Skin epidermis (tissue), 12 donors: ENCODE measurements around the gene SLC51B.

Source experiments
- H3K27ac ChIP-seq, 21 experiments: fragments of 200-600 bp; sonication (generic) in 11 of 21; one replicate each; pipeline ENCODE4 v1.5.0; 2020; ENCODE audit warnings: mild to moderate bottlenecking in 3 of 21, inconsistent platforms in 2 of 21, moderate library complexity in 2 of 21
- H3K4me3 ChIP-seq, 7 experiments: fragments of 200-600 bp; sonication (generic) in 2 of 7; one replicate each; pipeline ENCODE4 v1.5.0; 2020; ENCODE audit warnings: inconsistent platforms in 2 of 7, mild to moderate bottlenecking in 2 of 7, moderate library complexity in 1 of 7

Gene SLC51B

DNA sequence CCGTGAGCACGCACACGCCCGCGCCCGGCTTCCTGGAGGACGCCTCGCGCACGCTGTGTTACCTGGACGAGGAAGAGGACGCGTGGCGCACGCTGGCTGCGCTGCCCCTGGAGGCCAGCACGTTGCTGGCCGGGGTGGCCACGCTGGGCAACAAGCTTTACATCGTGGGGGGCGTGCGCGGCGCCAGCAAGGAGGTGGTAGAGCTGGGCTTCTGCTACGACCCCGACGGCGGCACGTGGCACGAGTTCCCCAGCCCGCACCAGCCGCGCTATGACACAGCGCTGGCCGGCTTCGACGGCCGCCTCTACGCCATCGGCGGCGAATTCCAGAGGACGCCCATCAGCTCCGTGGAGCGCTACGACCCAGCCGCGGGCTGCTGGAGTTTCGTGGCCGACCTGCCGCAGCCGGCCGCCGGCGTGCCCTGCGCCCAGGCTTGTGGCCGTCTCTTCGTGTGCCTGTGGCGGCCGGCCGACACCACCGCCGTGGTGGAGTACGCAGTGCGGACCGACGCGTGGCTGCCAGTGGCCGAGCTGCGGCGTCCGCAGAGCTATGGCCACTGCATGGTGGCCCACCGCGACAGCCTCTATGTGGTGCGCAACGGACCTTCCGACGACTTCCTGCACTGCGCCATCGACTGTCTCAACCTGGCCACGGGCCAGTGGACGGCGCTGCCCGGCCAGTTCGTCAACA lies 32.2 kb downstream of the SLC51B start:
- H3K4me3 ChIP-seq, result no peak overlapping the region

DNA sequence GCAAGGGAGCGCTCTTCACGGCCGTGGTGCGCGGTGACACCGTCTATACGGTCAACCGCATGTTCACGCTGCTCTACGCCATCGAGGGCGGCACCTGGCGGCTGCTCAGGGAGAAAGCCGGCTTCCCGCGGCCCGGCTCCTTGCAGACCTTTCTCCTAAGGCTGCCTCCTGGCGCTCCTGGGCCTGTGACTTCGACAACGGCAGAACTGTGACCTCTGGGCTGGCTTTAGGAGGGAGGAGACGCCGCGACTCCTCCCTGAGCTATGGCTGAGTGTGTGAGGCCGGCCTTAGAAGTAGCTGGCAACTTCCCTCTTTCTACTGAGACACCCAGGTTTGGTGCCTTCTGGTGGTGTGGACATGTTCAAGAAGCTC lies 32.8 kb downstream of the SLC51B start:
- Histone ChIP-seq H3K4me3 (no peak overlapping the region), H3K27ac (no peak overlapping the region)

More for the DNA sequence above, 32.2 kb downstream of the SLC51B start:
- H3K27ac ChIP-seq, result no peak overlapping the region

GRCh38 chr15:65079580-65079979 lies 34.4 kb downstream of the SLC51B start:
- Histone ChIP-seq H3K27ac (no peak overlapping the region), H3K4me3 (no peak overlapping the region)

GRCh38 chr15:65081270-65081669 lies 36.1 kb downstream of the SLC51B start:
- Histone ChIP-seq H3K4me3 (no peak overlapping the region), H3K27ac (no peak overlapping the region)

DNA sequence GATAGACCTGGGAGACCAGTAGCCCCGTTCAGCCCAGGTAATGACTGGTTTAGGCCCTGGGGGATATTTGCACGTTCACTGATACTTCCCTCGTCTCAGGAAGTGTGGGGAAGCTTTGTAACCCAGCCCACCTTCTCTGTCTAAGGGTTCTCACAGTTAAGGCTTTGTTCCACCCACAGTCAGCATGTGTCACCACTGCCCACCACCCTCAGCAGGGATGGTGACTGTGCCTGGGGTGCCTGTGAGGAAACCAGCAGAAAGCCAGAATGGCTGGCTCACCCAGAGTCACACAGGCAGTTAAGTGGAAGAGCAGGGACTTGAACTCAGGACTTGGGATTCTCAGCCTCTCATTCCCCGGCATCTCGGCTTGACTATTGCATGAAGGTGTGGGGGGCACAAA lies 36.6 kb downstream of the SLC51B start:
- H3K4me3 ChIP-seq, result no peak overlapping the region
- no peak overlapping the region for H3K27ac ChIP-seq

DNA sequence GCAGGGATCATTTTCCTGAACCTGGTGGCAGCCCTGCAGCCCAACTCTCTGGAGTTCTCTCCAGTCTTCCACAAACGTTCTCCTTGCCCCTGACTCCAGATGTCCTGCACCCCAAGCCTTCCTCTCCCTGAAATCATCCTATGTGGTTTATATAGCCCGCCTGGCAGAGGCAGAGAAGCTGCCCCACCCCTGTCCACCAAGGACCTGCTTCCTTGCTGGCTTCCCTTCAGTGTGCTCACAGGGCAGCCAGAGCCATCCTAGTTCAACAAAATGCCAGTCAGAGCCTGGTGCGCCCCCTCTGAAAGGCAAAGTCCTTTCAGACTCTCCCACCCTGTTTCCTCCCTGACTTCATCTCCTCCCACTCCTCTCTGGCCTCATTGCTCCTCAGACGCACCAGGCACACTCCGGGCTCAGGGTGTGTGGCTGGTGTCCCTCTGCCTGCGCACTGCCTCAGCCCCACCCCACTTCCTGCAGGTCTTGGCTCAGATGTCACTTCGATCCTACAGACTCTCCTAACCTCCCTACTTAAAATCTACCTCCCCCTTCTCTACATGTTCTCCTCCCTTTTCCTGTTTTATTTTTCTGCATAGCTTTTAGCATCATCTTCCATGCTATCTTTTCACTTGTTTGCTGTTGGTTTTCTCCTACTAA lies 37.2 kb downstream of the SLC51B start:
- Histone ChIP-seq H3K27ac (peak overlapping the region in 2 of 21 experiments; percentile 4 to 8), H3K4me3 (no peak overlapping the region)

- Histone ChIP-seq H3K27ac (no peak overlapping the region), H3K4me3 (no peak overlapping the region)
These were observed 38.1 kb downstream of the SLC51B start for GRCh38 chr15:65083262-65083701.

- no peak overlapping the region for H3K4me3 ChIP-seq
- H3K27ac ChIP-seq, result peak overlapping the region in 2 of 21 experiments; percentile 41 to 48
These were observed 39.5 kb downstream of the SLC51B start for GRCh38 chr15:65084500-65085206.

DNA sequence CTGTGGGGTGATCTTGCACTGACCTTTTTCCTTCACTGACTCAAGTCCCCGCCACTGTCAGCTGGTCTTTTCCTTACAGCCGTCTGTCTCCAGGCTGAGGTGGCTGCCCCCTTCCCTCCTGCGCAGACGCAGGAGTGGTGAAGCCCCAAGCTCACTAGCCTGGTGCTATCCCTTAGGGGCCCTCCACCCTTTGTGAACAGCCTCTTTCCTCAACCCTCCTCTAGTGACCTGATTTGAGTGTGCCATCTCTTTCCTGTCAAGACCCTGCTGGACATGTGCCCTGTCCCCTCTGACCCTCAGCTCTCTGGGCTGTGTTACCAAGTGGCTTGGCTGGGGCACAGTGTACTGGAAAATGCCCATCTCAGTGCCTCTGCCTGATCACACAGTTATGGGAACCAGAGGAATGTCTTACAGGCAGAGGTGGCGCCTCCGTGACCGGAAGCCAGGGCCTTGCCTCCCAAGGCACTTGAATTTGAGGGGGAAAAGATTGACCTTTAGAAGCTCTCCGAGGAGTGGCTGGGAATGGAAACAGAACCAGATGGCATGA lies 40.1 kb downstream of the SLC51B start:
- Histone ChIP-seq H3K27ac (peak overlapping the region in 2 of 21 experiments; percentile 41 to 48), H3K4me3 (no peak overlapping the region)

DNA sequence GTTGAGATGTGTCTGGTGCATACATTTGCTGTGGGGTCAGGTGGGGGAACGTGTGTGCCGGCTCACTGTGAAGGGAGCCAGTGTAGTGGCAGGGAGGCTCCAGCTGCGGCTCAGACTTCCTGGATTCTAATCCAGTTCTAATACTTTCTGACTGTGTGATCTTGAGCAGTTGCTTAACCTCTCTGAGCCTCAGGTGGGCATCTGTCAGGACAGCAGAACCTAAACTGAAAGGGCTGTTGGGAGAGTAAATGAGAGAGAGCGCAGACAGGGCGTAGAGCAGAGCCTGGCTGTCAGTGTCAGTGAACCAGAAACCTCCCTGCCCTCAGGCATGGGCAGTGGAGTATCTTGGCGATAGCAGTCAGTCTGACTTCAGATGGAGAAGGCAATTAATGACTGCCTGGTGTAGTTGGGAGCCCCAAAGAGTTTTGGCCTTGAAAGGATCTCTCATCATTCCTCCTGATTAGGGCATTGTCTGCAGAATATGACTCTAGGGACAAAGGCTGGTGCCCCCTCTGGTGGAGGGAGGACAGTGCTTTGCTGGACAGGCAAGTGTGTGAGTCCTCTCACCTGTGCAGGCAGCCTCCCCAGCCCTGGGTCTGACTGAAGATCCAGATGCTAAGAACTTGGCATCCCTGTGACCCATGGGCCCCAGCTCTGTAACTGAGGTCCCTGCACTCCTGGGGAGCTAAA lies 40.9 kb downstream of the SLC51B start:
- peak overlapping the region in 3 of 21 experiments; percentile 11 to 41 (median 29) for H3K27ac ChIP-seq
- no peak overlapping the region for H3K4me3 ChIP-seq

DNA sequence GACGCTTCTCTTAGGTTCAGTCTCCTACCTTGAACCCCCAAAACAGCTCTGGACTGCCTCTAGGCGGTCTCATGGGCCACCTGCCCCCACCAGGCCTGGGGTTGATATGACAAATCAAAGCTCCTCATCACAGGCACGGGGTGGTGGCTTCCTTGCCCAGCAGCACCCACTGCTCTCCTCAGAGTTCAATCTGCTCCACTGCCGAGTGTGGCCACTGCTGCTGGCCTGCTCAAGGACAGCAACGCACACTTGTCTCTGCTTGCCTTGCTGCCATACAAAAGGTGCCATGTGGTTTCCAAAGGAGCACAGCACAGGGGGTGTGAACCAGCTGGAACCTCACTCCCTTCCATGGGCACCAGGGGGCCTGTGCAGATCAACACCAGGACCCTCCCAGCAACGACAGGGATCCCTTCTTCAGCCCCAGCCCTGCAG lies 41.5 kb downstream of the SLC51B start:
- Histone ChIP-seq H3K27ac (peak overlapping the region in 4 of 21 experiments; percentile 10 to 70 (median 31)), H3K4me3 (no peak overlapping the region)

- Histone ChIP-seq H3K27ac (peak overlapping the region in 9 of 21 experiments; percentile 8 to 70 (median 28)), H3K4me3 (no peak overlapping the region)
These were observed 42.2 kb downstream of the SLC51B start for GRCh38 chr15:65087411-65087810.

DNA sequence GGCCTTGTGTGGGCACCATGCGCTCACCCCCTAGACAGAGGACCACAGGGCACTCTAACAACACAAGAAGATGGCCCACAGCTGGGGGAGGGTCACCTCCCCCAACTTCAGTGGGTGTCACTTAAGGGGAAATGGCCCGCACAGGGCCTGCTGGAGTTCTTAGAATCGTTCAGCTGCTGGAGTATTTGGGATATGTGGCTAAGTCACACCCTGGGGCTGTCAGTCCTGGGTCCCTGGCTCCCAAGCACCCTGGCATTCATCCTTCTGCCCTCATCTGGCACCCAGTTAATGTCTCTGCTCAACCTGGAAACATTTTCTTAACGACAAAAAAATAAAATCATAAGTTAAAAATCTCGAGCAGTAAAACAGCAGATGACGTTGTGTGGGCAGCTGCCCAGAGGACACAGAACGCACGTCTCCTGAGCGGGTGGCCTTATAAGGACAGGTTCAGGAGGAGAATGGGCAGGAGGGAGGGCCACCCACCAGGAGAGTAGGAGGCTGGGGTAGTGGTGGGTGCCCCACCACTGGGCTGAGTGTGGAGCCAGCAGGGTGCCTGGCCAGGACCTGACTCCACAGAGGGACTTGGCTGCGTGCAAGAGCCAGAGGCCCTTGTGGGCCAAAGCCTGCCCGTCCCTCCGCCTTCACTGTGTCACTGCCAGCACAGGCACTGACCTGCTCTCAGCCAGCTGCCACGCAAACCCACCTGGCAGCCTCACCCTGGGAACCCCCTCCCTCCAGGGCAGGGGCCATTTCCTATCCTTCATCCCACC lies 42.9 kb downstream of the SLC51B start:
- Histone ChIP-seq H3K4me3 (no peak overlapping the region), H3K27ac (peak overlapping the region in 9 of 21 experiments; percentile 8 to 70 (median 31))

DNA sequence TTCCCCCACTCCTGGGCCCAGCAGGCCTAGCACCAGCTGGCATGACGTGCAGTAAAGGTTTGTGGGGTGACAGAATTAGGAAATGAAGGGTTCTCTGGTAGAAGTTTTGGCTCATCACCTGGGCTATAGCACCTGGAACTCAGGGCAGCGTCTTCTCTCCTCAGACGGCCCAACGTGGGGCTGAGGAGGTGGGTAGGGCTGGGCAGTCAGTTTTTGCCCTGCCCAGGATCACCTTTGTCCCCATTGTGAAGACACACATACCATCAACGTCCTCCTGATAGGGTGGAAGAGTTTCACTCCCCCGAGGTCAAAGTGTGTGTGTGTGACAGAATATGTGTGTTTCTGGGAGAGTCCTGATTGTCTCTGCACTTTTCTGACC lies 43.4 kb downstream of the SLC51B start:
- Histone ChIP-seq H3K4me3 (no peak overlapping the region), H3K27ac (peak overlapping the region in 7 of 21 experiments; percentile 22 to 70 (median 36))

DNA sequence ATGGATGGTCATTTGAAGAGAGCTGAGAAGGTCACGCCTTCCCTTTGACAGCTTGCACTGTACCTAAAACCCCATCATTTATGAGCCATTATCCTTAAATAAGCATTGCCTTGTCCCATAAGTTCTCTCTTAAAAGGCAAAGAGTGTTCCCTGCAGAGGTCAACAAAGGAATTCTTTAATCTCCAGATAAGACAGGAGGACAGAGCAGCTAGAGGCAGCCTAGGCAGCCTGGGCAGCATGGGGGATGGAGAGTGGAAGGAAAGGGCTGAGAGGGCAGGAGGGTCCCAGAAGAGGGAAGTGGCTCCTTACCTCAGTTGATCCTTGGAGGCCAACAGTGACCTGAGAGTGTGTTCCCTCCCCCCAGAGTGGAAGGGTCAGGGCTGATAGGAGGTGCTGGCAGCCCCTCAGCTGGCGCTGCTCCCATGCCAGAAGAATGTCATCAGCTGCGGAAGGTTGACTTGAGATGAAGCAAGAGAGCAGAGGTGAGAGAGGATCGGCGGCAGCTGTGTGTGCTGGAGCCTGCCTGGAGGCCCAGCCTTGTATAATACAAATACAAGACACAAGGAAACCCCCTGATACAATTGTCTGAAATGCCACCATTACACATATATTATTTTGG lies 44.1 kb downstream of the SLC51B start:
- H3K27ac ChIP-seq, result peak overlapping the region in 1 of 21 experiments; percentile 70
- no peak overlapping the region for H3K4me3 ChIP-seq

- Histone ChIP-seq H3K27ac (peak overlapping the region in 2 of 21 experiments; percentile 1 to 53), H3K4me3 (no peak overlapping the region)
These were observed 47.0 kb downstream of the SLC51B start for GRCh38 chr15:65091946-65092770.

DNA sequence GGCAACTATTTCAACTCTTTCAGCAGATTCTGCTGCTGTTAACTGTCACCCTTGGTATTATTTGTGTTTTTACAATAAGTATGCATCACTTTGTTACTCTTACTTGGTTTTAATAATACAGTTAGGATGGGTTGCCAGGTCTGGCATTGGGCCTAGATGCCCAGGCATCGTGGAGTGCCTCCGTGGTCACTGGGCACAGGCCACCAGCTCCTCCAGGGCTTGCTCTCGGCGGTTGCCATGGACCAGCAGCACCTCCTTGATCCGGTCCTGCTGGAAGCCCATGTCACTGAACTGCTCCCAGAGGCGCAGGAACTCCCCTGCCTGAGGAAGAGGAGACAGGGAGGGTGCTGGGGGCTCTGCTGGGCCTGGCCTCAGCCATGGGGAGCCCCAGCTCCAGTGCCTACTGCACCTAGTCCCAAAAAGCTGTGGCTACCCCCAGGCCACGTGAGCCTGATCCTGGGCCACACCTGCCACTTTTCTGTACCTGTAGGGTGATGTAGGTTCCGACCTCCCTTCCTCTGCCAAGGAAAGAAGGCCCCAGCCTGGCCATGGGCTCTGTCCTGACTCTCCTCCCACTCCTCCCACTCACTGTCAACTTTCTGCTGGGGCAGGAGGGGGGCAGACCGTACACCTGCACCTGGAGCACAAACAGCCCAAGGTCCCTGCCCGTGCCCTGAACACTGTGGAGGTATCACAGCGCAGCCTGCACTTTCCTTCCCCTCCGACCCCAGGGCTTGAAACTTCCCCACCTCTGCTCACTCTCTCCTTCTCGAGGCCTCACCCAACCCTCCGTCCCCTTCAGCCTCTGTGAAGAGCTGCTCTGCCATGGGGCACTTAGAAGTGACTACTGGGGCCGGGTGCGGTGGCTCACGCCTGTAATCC lies 48.0 kb downstream of the SLC51B start:
- H3K27ac ChIP-seq, result peak overlapping the region in 1 of 21 experiments; percentile 7
- no peak overlapping the region for H3K4me3 ChIP-seq
